GM21619 (cell line): Measurements from ENCODE around the gene PCNX4.

Experiments used
- ATAC-seq: cut with Tn5 transposase; IDR thresholded peaks from one replicate; pipeline ENCODE4 v1.9.1; 2021; ENCODE audit not compliant: unreplicated experiment

The PCNX4 gene

GRCh38 chr14:60171690-60172089, 80.0 kb downstream of the PCNX4 start:
- no peak for ATAC-seq

- no peak for ATAC-seq
Measured at GRCh38 chr14:60174352-60175254, 82.9 kb downstream of the PCNX4 start.

- no peak for ATAC-seq
Measured at GRCh38 chr14:60175255-60175902, 83.7 kb downstream of the PCNX4 start.

GRCh38 chr14:60178164-60178563, 86.4 kb downstream of the PCNX4 start:
- ATAC-seq, result no peak

GRCh38 chr14:60178820-60179219, 87.1 kb downstream of the PCNX4 start:
- ATAC-seq, result no peak

- no peak for ATAC-seq
Measured at GRCh38 chr14:60179431-60179869, 87.7 kb downstream of the PCNX4 start.

GRCh38 chr14:60183138-60183537, 91.4 kb downstream of the PCNX4 start:
- ATAC-seq, result no peak

- ATAC-seq, result peak; percentile 42
Measured at GRCh38 chr14:60183741-60184140, 92.0 kb downstream of the PCNX4 start.

- peak; percentile 46 for ATAC-seq
Measured at GRCh38 chr14:60184146-60184904, 92.6 kb downstream of the PCNX4 start.

- ATAC-seq, result no peak
Measured at GRCh38 chr14:60184905-60185555, 93.3 kb downstream of the PCNX4 start.

GRCh38 chr14:60188115-60188514, 96.4 kb downstream of the PCNX4 start:
- no peak for ATAC-seq

- no peak for ATAC-seq
Measured at GRCh38 chr14:60188696-60189095, 97.0 kb downstream of the PCNX4 start.

- peak; percentile 49 for ATAC-seq
Measured at GRCh38 chr14:60189923-60190840, 98.5 kb downstream of the PCNX4 start.

GRCh38 chr14:60195179-60195810, 103.6 kb downstream of the PCNX4 start:
- ATAC-seq, result peak; percentile 69

- ATAC-seq, result no peak
Measured at GRCh38 chr14:60196291-60196690, 104.6 kb downstream of the PCNX4 start.

- no peak for ATAC-seq
Measured at GRCh38 chr14:60197629-60198303, 106.0 kb downstream of the PCNX4 start.

- no peak for ATAC-seq
Measured at GRCh38 chr14:60199321-60199720, 107.6 kb downstream of the PCNX4 start.

GRCh38 chr14:60204104-60204842, 112.5 kb downstream of the PCNX4 start:
- peak; percentile 72 for ATAC-seq
